ENCODE results near the gene PTPRM. TPM values are rescaled to one million over a fixed set of nuclear protein-coding genes. Genes with fewer than 3 reads are reported as not detected.

Gene PTPRM
- total RNA-seq, 1 experiment from 2014 or later, result not detected

- Histone ChIP-seq H3K27me3 (replicated peaks; ENCODE audit: insufficient read depth, low read depth, low read length, poor library complexity) (peaks cover 67% of the 10 kb centered on the region), H3K4me3 (ENCODE audit: low read depth, low read length, poor library complexity, severe bottlenecking) (no peak overlapping the region), H3K9me3 (ENCODE audit: low read depth, low read length, poor library complexity, severe bottlenecking) (no peaks in the 10 kb centered on the region), H3K27ac (ENCODE audit: low read depth, low read length, poor library complexity, severe bottlenecking) (no peak overlapping the region), H3K36me3 (ENCODE audit: insufficient read depth, low read length, poor library complexity, severe bottlenecking) (no peaks in the 10 kb centered on the region), H3K4me1 (ENCODE audit: insufficient read depth, low read length, poor library complexity, severe bottlenecking) (no peaks in the 10 kb centered on the region)
- ChIA-PET CTCF (no interaction called here), POLR2A (ENCODE audit: low non-redundant PET) (no interaction called here)
- no peak for DNase-seq (ENCODE audit: low spot score)
- no peak for TF ChIP-seq EZH2 (IDR thresholded peaks at IDR 0.05; ENCODE audit: borderline replicate concordance, low read depth, low read length, poor library complexity, severe bottlenecking)
- no peak for TF ChIP-seq CTCF (conservative IDR thresholded peaks at IDR 0.05; ENCODE audit: low read depth, low read length)
- no TSS peak for BruUV-seq (replicated peaks)
- intact Hi-C loops (cut with micrococcal nuclease; ENCODE audit: unreplicated experiment), result no loop called here
These were observed 790.2 kb downstream of the PTPRM start for GRCh38 chr18:8357320-8357719.

DNA sequence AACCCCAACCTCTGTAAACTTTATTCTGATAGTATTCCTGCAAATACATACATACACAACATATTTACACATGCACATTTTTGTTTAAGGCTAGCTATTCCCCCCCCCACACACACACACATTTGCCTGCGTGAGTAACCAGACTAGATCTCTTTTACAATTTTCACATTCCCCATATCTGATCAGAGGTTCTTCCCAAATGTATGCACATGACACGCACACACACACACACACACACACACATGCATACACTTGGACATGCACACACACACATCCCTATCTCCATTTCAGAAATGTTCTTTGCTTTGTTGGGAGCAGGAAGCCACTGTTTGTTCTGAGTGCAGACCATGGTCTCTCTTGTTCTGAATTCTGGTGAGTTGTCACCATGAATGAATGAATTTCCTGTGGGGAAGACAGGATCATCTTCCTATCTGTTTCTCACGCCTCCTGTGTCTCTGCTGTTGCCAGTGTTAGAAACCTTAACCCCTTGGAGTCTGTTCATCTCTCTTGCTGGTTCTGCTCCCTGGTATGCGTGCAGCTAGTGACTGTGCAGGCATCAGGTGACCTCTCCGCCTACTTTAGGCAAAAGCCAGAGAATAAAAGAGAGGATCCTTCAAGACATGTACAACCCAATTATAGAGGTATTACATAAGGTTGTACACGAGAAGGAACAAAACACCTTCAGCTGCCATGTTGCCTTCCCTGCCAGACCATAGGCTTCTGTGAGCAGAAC, 791.1 kb downstream of the PTPRM start:
- H3K27ac ChIP-seq (ENCODE audit: low read depth, low read length, poor library complexity, severe bottlenecking), result no peak overlapping the region
- peaks cover 75% of the 10 kb centered on the region for H3K27me3 ChIP-seq (replicated peaks; ENCODE audit: insufficient read depth, low read depth, low read length, poor library complexity)
- POLR2A ChIA-PET (ENCODE audit: low non-redundant PET), result no interaction called here

DNA sequence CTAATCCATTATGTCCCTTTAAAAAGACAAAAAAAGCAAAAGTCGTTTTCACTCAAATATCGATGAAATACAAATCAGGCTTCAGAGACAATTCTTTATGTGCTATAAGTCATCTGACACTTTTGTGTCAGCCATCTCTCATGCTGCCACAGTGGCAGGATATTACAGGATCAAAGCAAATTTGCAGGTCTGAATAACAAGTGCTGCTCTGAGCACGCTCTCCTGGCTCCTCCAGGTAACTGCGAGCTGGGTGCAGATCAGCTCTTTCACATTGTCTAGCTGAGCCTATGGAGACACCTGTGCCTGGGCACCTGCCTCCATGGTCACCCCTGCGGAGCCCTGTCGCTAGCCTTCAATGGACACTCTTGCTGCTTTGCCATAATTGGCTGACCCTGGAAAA, 792.0 kb downstream of the PTPRM start:
- intact Hi-C loops (cut with micrococcal nuclease; ENCODE audit: unreplicated experiment), result no loop called here

More for the DNA sequence above, 791.1 kb downstream of the PTPRM start:
- Histone ChIP-seq H3K4me3 (ENCODE audit: low read depth, low read length, poor library complexity, severe bottlenecking) (no peak overlapping the region), H3K36me3 (ENCODE audit: insufficient read depth, low read length, poor library complexity, severe bottlenecking) (no peaks in the 10 kb centered on the region), H3K9me3 (ENCODE audit: low read depth, low read length, poor library complexity, severe bottlenecking) (no peaks in the 10 kb centered on the region), H3K4me1 (ENCODE audit: insufficient read depth, low read length, poor library complexity, severe bottlenecking) (no peaks in the 10 kb centered on the region)
- CTCF ChIA-PET, result no interaction called here
- DNase-seq (ENCODE audit: low spot score), result no peak
- TF ChIP-seq EZH2 (IDR thresholded peaks at IDR 0.05; ENCODE audit: borderline replicate concordance, low read depth, low read length, poor library complexity, severe bottlenecking), result no peak
- no peak for TF ChIP-seq CTCF (conservative IDR thresholded peaks at IDR 0.05; ENCODE audit: low read depth, low read length)
- BruUV-seq (replicated peaks), result no TSS peak
- intact Hi-C loops (cut with micrococcal nuclease; ENCODE audit: unreplicated experiment), result no loop called here

More for the DNA sequence above, 792.0 kb downstream of the PTPRM start:
- no peak for TF ChIP-seq CTCF (conservative IDR thresholded peaks at IDR 0.05; ENCODE audit: low read depth, low read length)
- no peak for TF ChIP-seq EZH2 (IDR thresholded peaks at IDR 0.05; ENCODE audit: borderline replicate concordance, low read depth, low read length, poor library complexity, severe bottlenecking)
- no peaks in the 10 kb centered on the region for H3K9me3 ChIP-seq (ENCODE audit: low read depth, low read length, poor library complexity, severe bottlenecking)
- BruUV-seq (replicated peaks), result no TSS peak
- DNase-seq (ENCODE audit: low spot score), result no peak
- H3K36me3 ChIP-seq (ENCODE audit: insufficient read depth, low read length, poor library complexity, severe bottlenecking), result no peaks in the 10 kb centered on the region
- CTCF ChIA-PET, result no interaction called here
- H3K4me1 ChIP-seq (ENCODE audit: insufficient read depth, low read length, poor library complexity, severe bottlenecking), result no peaks in the 10 kb centered on the region
- no peak overlapping the region for H3K4me3 ChIP-seq (ENCODE audit: low read depth, low read length, poor library complexity, severe bottlenecking)
- no peak overlapping the region for H3K27ac ChIP-seq (ENCODE audit: low read depth, low read length, poor library complexity, severe bottlenecking)
- POLR2A ChIA-PET (ENCODE audit: low non-redundant PET), result no interaction called here
- peaks cover 84% of the 10 kb centered on the region for H3K27me3 ChIP-seq (replicated peaks; ENCODE audit: insufficient read depth, low read depth, low read length, poor library complexity)
